K562 (cell line): ENCODE data around the gene IFI30.

Experiments used
- CTCF ChIP-seq, 3 experiments: IDR thresholded peaks in 2 of 3; conservative IDR thresholded peaks in 1 of 3; 2 replicates each; pipeline ENCODE4 v1.5.1; 2011 to 2012; ENCODE audit warnings: low read length in 3 of 3, mild to moderate bottlenecking in 3 of 3, control low read depth in 2 of 3, improper control_type of control experiment in 1 of 3, inconsistent platforms in 1 of 3, low read depth in 1 of 3, mixed read lengths in 1 of 3, moderate library complexity in 1 of 3; ENCODE audit not compliant: insufficient read depth in 2 of 3
- FOXM1 ChIP-seq, 2 experiments: fragments of 450-650 bp in 1 of 2; sonication (generic) in 1 of 2; formaldehyde crosslinking in 1 of 2; IDR thresholded peaks; 2 replicates each; pipeline versions ENCODE4 v1.6.1 to v1.9.0; 2017 to 2022; ENCODE audit warnings: low read depth in 2 of 2, mild to moderate bottlenecking in 2 of 2, missing genetic modification reagents in 1 of 2, moderate library complexity in 1 of 2
- NRF1 ChIP-seq, 2 experiments: fragments of 450-650 bp; IDR thresholded peaks in 1 of 2; conservative IDR thresholded peaks in 1 of 2; 2 replicates each; pipeline ENCODE4 v1.6.1; 2014; ENCODE audit warnings: mild to moderate bottlenecking in 2 of 2
- POLR2AphosphoS5 ChIP-seq: IDR thresholded peaks from 2 replicates; pipeline ENCODE4 v1.6.1; 2011; ENCODE audit warnings: mild to moderate bottlenecking, low read depth, low read length, moderate library complexity; ENCODE audit not compliant: control insufficient read depth, insufficient read depth
- TEAD4 ChIP-seq, 2 experiments: sonication (generic) in 1 of 2; formaldehyde crosslinking in 1 of 2; IDR thresholded peaks; 2 replicates each; pipeline versions ENCODE4 v1.6.1 to v1.8.0; 2012 to 2022; ENCODE audit warnings: borderline replicate concordance in 1 of 2, inconsistent platforms in 1 of 2, low read length in 1 of 2, mild to moderate bottlenecking in 1 of 2, missing genetic modification reagents in 1 of 2
- ZBTB40 ChIP-seq, 2 experiments: fragments of 450-650 bp in 1 of 2; sonication (generic) in 1 of 2; formaldehyde crosslinking in 1 of 2; IDR thresholded peaks; 2 replicates each; pipeline versions ENCODE4 v1.7.1 to v1.9.0; 2016 to 2022; ENCODE audit warnings: inconsistent platforms in 1 of 2, mild to moderate bottlenecking in 1 of 2, missing genetic modification reagents in 1 of 2
- ZFP1 ChIP-seq: fragments of 450-650 bp; formaldehyde crosslinking; IDR thresholded peaks from 2 replicates; pipeline ENCODE4 v1.4.0; 2020; ENCODE audit warnings: mild to moderate bottlenecking, mixed read lengths
- ZNF197 ChIP-seq: fragments of 200-800 bp; sonication (Bioruptor generic); IDR thresholded peaks from 2 replicates; pipeline ENCODE4 v1.6.1; 2016; ENCODE audit warnings: low read depth, missing genetic modification characterization, missing compliant biosample characterization
- ZNF408 ChIP-seq: fragments of 250-450 bp; sonication (Bioruptor Pico); IDR thresholded peaks from 2 replicates; pipeline ENCODE4 v1.4.0; 2020; ENCODE audit warnings: low read depth, mild to moderate bottlenecking, moderate library complexity
- ZNF740 ChIP-seq, 3 experiments: fragments of 200-800 bp in 1 of 3; sonication (Bioruptor generic) in 1 of 3; sonication (generic) in 1 of 3; formaldehyde crosslinking in 1 of 3; IDR thresholded peaks; 2 replicates each; pipeline versions ENCODE4 v1.6.1 to v1.8.0; 2016 to 2022; ENCODE audit warnings: mild to moderate bottlenecking in 2 of 3, missing compliant biosample characterization in 2 of 3, missing genetic modification characterization in 2 of 3, missing genetic modification reagents in 1 of 3

DNA sequence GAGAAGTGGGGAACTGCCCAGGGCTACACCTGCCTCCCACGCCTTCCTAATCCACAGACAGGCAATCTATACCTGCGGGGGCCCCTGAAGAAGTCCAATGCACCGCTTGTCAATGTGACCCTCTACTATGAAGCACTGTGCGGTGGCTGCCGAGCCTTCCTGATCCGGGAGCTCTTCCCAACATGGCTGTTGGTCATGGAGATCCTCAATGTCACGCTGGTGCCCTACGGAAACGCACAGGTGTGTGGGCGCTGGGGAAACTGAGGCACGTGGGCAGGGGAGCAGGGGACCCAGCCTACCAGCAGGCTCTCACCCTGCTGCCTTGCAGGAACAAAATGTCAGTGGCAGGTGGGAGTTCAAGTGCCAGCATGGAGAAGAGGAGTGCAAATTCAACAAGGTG is 1.4 kb downstream of the IFI30 start:
- no peak for TF ChIP-seq CTCF (IDR thresholded peaks at IDR 0.05 in 2 of 3, conservative IDR thresholded peaks at IDR 0.05 in 1 of 3; ENCODE audit: insufficient read depth in 2 of 3, low read depth in 1 of 3, low read length in 3 of 3)
- TF ChIP-seq ZNF740 (CRISPR knock-in tag; IDR thresholded peaks at IDR 0.05) = no peak
- TF ChIP-seq ZNF740 (tag; IDR thresholded peaks at IDR 0.05) = no peak
- no peak for TF ChIP-seq NRF1 (conservative IDR thresholded peaks at IDR 0.05 in 1 of 2, IDR thresholded peaks at IDR 0.05 in 1 of 2)
- TF ChIP-seq ZNF197 (CRISPR knock-in tag) = no peak
- TF ChIP-seq TEAD4 (IDR thresholded peaks at IDR 0.05; ENCODE audit: low read length) = no peak
- TF ChIP-seq TEAD4 (CRISPR knock-in tag; IDR thresholded peaks at IDR 0.05; ENCODE audit: borderline replicate concordance) = no peak
- TF ChIP-seq FOXM1 (IDR thresholded peaks at IDR 0.05; ENCODE audit: low read depth) = no peak
- no peak for TF ChIP-seq FOXM1 (CRISPR knock-in tag; IDR thresholded peaks at IDR 0.05; ENCODE audit: low read depth)
- no peak for TF ChIP-seq ZBTB40 (IDR thresholded peaks at IDR 0.05)
- no peak for TF ChIP-seq ZBTB40 (CRISPR knock-in tag; IDR thresholded peaks at IDR 0.05)
- no peak for TF ChIP-seq POLR2AphosphoS5
- TF ChIP-seq ZNF408 (CRISPR knock-in tag) = no peak
- no peak for TF ChIP-seq ZFP1
